ENCODE measurements around the gene DTNB.

Gene DTNB

DNA sequence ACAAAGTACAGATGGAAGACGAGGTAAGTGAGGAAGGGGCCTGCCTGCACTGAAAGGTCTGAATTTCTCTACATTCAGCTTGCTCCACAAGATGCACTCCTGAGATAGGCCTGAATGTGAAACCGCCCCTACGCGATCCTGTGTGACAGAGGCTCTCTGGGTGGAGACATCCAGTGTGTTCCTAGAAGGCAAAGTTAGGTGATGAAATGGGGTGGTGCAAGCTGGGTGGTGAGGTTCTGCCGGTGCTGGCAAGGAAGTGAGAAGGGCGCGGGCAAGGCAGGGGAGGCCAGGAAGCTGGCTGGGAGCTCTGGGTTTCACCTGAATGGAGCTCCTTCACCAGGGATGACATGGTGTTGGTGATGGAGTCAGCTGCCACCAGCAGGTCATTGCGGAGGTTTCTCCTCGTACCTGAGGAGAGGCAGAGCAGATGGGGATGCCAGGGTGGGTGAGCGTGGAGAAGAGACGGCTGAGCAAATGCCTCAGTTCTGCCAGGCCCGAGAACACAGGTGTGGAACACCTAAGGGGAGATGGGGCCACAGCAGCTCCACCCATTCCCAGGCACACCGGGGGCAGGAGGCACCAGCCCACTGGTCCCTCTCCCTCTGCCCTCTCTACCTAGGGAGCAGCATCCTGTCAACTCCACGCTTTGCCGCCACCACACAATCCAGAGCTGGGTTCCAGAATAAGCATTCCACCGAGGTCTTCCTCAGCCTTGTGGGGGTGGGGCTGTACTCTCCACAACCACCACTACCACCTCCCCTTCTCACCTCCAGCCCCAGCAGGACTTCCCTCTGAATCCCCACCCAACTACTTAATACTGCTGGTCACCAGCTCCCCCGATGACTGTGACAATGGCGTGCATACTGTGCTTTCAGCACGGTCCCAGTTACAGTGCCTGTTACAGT lies 286.2 kb downstream of the DTNB start:
- TF ChIP-seq, protein P1, sequence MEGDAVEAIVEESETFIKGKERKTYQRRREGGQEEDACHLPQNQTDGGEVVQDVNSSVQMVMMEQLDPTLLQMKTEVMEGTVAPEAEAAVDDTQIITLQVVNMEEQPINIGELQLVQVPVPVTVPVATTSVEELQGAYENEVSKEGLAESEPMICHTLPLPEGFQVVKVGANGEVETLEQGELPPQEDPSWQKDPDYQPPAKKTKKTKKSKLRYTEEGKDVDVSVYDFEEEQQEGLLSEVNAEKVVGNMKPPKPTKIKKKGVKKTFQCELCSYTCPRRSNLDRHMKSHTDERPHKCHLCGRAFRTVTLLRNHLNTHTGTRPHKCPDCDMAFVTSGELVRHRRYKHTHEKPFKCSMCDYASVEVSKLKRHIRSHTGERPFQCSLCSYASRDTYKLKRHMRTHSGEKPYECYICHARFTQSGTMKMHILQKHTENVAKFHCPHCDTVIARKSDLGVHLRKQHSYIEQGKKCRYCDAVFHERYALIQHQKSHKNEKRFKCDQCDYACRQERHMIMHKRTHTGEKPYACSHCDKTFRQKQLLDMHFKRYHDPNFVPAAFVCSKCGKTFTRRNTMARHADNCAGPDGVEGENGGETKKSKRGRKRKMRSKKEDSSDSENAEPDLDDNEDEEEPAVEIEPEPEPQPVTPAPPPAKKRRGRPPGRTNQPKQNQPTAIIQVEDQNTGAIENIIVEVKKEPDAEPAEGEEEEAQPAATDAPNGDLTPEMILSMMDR (IDR thresholded peaks at IDR 0.05; ENCODE audit: low read length, missing control alignments), result no peak
- no peak for DNase-seq (ENCODE audit: low read depth)
- no peak overlapping the region for H3K4me3 ChIP-seq (replicated peaks; ENCODE audit: low read depth, low read length)

DNA sequence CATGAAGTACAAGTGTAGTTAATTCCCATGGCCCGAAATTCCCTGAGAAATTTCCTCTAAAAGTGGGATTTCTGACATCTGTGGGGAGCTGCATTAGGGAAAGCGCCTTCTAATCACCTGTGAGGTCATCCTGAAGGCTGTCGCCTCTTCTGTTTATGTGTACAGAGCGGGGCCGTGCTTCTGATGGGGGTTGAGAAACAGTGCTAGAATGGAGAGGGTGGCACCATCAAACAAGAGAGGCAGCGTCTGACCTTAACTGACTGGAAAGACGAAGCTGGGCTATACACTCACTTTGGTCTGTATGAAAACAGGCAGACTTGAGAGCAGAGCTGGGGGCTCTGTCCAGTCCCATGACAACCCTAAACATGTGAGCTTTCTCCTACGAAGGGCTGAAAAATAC lies 287.5 kb downstream of the DTNB start:
- DNase-seq (ENCODE audit: low read depth), result no peak
- TF ChIP-seq, protein P1 (IDR thresholded peaks at IDR 0.05; ENCODE audit: low read length, missing control alignments), result no peak
- H3K4me3 ChIP-seq (replicated peaks; ENCODE audit: low read depth, low read length), result no peak overlapping the region

DNA sequence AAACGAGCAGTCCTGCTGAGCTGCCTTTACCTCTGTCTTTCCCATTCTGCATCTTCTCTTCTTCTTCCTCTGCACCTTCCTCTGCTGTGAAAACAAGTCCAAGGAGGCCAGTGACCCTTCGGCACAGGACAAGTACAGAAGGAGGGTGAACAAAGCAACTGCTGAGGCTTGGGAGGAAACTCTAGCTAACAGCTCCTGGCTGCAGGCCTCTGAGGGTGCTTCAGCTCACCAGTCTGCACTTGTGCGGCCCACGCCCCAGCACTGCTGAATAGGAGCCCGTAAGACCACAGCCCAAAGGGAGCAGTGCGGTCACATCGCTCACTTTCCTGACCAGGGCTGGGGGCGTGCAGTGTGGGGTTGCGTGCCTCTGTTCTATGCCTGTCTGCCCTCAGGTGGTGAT lies 289.6 kb downstream of the DTNB start:
- no peak for DNase-seq (ENCODE audit: low read depth)
- TF ChIP-seq, protein P1 (IDR thresholded peaks at IDR 0.05; ENCODE audit: low read length, missing control alignments), result no peak
- H3K4me3 ChIP-seq (replicated peaks; ENCODE audit: low read depth, low read length), result no peak overlapping the region

DNA sequence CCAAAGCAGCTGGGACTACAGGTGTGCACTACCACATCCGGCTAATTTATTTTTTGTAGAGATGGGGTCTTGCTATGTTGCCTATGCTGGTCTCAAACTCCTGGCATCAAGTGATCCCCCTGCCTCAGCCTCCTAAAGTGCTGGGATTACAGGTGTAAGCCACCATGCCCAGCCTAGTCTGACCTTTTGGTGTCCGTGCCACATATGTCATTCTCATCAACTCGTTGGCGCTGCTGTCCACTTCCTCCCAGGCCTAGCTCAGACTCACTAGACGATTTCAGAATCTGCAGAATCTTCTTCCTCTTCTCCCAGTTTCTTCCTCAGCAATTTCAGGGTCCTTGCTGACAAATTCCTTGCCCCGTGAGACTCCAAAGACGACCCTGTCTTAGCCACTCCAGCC lies 291.9 kb downstream of the DTNB start:
- TF ChIP-seq, protein P1 (IDR thresholded peaks at IDR 0.05; ENCODE audit: low read length, missing control alignments), result no peak
- no peak for DNase-seq (ENCODE audit: low read depth)
- no peak overlapping the region for H3K4me3 ChIP-seq (replicated peaks; ENCODE audit: low read depth, low read length)

DNA sequence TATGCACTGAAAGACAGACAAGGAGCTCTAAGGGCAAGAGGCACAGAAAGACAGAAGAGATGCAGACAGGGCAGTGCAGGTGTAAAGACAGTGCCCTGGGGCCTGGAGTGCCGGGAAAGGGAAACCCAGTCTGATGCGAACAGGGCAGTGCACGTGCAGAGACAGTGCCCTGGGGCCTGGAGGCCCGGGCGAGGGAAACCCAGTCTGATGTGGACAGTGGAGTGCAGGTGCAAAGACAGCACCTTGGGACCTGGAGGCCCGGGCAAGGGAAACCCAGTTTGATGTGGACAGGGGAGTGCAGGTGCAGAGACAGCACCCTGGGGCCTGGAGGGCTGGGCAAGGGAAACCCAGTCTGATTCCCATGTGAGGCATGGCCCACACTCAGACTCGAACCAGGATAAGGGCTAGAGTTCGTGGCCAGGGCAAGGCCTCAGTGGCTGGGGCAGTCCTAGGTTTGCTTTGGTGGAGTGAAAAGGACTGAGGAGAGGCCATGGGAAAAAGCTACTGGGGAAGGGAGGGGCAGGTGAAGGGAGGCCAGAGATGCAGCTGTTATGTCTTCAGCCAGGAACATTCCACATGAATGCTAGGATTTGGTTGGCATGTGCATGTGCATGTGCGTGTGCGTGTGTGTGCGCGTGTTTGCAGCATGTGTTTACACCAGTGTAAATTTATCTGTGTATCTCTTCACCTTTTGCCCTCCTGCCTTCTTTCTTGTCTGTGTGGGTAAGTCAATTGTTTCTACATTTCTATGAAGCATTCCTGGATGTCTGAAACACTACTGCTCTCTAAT lies 292.6 kb downstream of the DTNB start:
- DNase-seq (ENCODE audit: low read depth), result no peak
- H3K4me3 ChIP-seq (replicated peaks; ENCODE audit: low read depth, low read length), result no peak overlapping the region
- TF ChIP-seq, protein P1 (IDR thresholded peaks at IDR 0.05; ENCODE audit: low read length, missing control alignments), result no peak

DNA sequence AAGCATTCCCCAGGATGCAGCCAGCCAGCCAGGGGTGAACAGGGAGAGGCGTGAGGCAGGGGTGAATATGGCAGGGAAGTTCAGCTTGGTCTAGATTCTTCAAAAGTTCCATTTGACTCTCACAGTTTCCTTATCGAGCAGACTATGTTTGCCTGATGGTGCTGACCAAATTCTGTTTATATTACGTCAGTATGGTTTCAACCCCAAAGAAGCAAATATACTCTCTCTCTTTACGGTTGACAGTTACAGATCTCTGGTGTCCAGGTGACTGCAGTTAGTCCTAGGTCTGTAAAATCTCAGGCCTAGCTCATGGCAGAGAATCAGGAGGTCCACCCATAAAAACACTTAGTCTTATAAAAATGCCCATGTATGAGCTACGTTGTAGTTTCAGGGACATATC lies 293.4 kb downstream of the DTNB start:
- no peak overlapping the region for H3K4me3 ChIP-seq (replicated peaks; ENCODE audit: low read depth, low read length)
- TF ChIP-seq, protein P1 (IDR thresholded peaks at IDR 0.05; ENCODE audit: low read length, missing control alignments), result no peak
- no peak for DNase-seq (ENCODE audit: low read depth)

Data from fibroblast of pulmonary artery (primary cell).